CD14-positive monocyte (primary cell): ENCODE results near the gene VGF. TPM values are rescaled to one million over a fixed set of nuclear protein-coding genes. Genes with fewer than 3 reads are reported as not detected.
A peak's percentile ranks its signal among the peaks of the same experiment; 100 is the strongest.
"Not testable (repeated sequence)": the region's sequence is repeated elsewhere in the genome, so short reads cannot be mapped to it uniquely, and the experiment has no call there.

ENCODE experiments used
- DNase-seq, 3 donors: peaks; one replicate each; pipeline ENCODE4 v3.0.0-alpha.2; 2011 to 2022
- H2AFZ ChIP-seq: 2 replicates; pipeline ENCODE4 v1.6.0; 2012; ENCODE audit warnings: mild to moderate bottlenecking, low read depth, low read length, inconsistent platforms; ENCODE audit not compliant: insufficient read depth, poor library complexity, severe bottlenecking
- H3K27ac ChIP-seq, 2 donors: 1 replicate in 1 of 2; 2 replicates in 1 of 2; pipeline ENCODE4 v1.5.1; 2012 to 2013; ENCODE audit warnings: low read length in 2 of 2, control low read depth in 1 of 2, inconsistent platforms in 1 of 2, low read depth in 1 of 2, mild to moderate bottlenecking in 1 of 2
- H3K27me3 ChIP-seq, 2 donors: one replicate each; pipeline versions ENCODE4 v1.6.0 to v1.6.1; 2011 to 2013; ENCODE audit warnings: low read length in 2 of 2; ENCODE audit not compliant: control insufficient read depth in 2 of 2, insufficient read depth in 2 of 2
- H3K36me3 ChIP-seq, 2 donors: replicated peaks in 1 of 2; 1 replicate in 1 of 2; 2 replicates in 1 of 2; pipeline versions ENCODE4 v1.5.1 to v1.6.1; 2012 to 2013; ENCODE audit warnings: low read length in 2 of 2, control low read depth in 1 of 2, inconsistent platforms in 1 of 2, mild to moderate bottlenecking in 1 of 2; ENCODE audit not compliant: insufficient read depth in 2 of 2, control insufficient read depth in 1 of 2
- H3K4me1 ChIP-seq, 2 donors: 1 replicate in 1 of 2; 2 replicates in 1 of 2; pipeline versions ENCODE4 v1.5.1 to v1.6.1; 2012 to 2013; ENCODE audit warnings: low read length in 2 of 2, control low read depth in 1 of 2, inconsistent platforms in 1 of 2, mild to moderate bottlenecking in 1 of 2, moderate library complexity in 1 of 2; ENCODE audit not compliant: insufficient read depth in 2 of 2, control insufficient read depth in 1 of 2
- H3K4me2 ChIP-seq: replicated peaks from 2 replicates; pipeline ENCODE3; 2012; ENCODE audit warnings: low read length, moderate library complexity, mild to moderate bottlenecking; ENCODE audit not compliant: poor library complexity, severe bottlenecking; ENCODE audit errors: extremely low read depth
- H3K4me3 ChIP-seq, 3 experiments: fragments of 200-600 bp in 1 of 3; sonication (generic) in 1 of 3; replicated peaks in 1 of 3; 1 replicate in 2 of 3; 2 replicates in 1 of 3; pipeline ENCODE4 v1.5.1; 2011 to 2013; ENCODE audit warnings: low read length in 3 of 3, mild to moderate bottlenecking in 3 of 3, control low read depth in 2 of 3, low read depth in 2 of 3, inconsistent platforms in 1 of 3, moderate library complexity in 1 of 3
- H3K79me2 ChIP-seq: 2 replicates; pipeline ENCODE4 v1.6.0; 2012; ENCODE audit warnings: mild to moderate bottlenecking, control low read depth, inconsistent platforms, low read length, moderate library complexity; ENCODE audit not compliant: insufficient read depth
- H3K9ac ChIP-seq: 2 replicates; pipeline ENCODE4 v1.6.0; 2017; ENCODE audit warnings: low read length, mild to moderate bottlenecking; ENCODE audit not compliant: insufficient read depth, poor library complexity, severe bottlenecking
- H3K9me3 ChIP-seq, 2 donors: replicated peaks in 1 of 2; 1 replicate in 1 of 2; 2 replicates in 1 of 2; pipeline versions ENCODE4 v1.5.1 to v1.6.1; 2012 to 2013; ENCODE audit warnings: low read length in 2 of 2, control low read depth in 1 of 2; ENCODE audit not compliant: control insufficient read depth in 1 of 2, insufficient read depth in 1 of 2
- H4K20me1 ChIP-seq: 2 replicates; pipeline ENCODE4 v1.6.0; 2012; ENCODE audit warnings: mild to moderate bottlenecking, low read length, control low read depth, moderate library complexity; ENCODE audit not compliant: insufficient read depth
- H3K27ac Mint-ChIP-seq, 7 donors: one replicate each; pipeline ENCODE4 v1.8.0; 2020; ENCODE audit warnings: mild to moderate bottlenecking in 7 of 7, mixed read lengths in 7 of 7, moderate library complexity in 6 of 7, inconsistent platforms in 2 of 7
- H3K27me3 Mint-ChIP-seq, 3 donors: one replicate each; pipeline ENCODE4 v1.8.0; 2021 to 2022; ENCODE audit warnings: low read depth in 3 of 3, mild to moderate bottlenecking in 3 of 3, mixed read lengths in 3 of 3, moderate library complexity in 3 of 3, inconsistent platforms in 1 of 3
- H3K36me3 Mint-ChIP-seq, 2 donors: one replicate each; pipeline ENCODE4 v1.8.0; 2020; ENCODE audit warnings: mixed read lengths in 2 of 2, inconsistent platforms in 1 of 2, mild to moderate bottlenecking in 1 of 2
- H3K4me1 Mint-ChIP-seq: one replicate; pipeline ENCODE4 v1.8.0; 2020; ENCODE audit warnings: mild to moderate bottlenecking, mixed read lengths
- H3K4me3 Mint-ChIP-seq, 2 donors: one replicate each; pipeline ENCODE4 v1.8.0; 2020; ENCODE audit warnings: mild to moderate bottlenecking in 2 of 2, mixed read lengths in 2 of 2, moderate library complexity in 1 of 2
- H3K9me3 Mint-ChIP-seq, 7 donors: one replicate each; pipeline ENCODE4 v1.8.0; 2020 to 2022; ENCODE audit warnings: mixed read lengths in 7 of 7, mild to moderate bottlenecking in 6 of 7, moderate library complexity in 6 of 7, inconsistent platforms in 2 of 7
- WGBS: methylation state at CpG from one replicate; pipeline ENCODE4 v1.1.5; 2013; ENCODE audit warnings: missing lambda C conversion rate; ENCODE audit not compliant: insufficient coverage; 5-methylcytosine and 5-hydroxymethylcytosine counted together
- intact Hi-C, 2 donors: fragments of 100-400 bp; cut with micrococcal nuclease; formaldehyde crosslinking; loops; one replicate each; pipeline versions ENCODE4 v1.15.0 to v1.15.1; 2023
- polyA plus RNA-seq, 3 donors: library from polyadenylated mRNA; depleted of rRNA in 1 of 3; unstranded in 2 of 3; stranded (reverse) in 1 of 3; fragments of 300-500 nt in 2 of 3; fragments of >200 nt in 1 of 3; fragmentation: Illumina TruSeq in 2 of 3; gene quantifications; 1 replicate in 2 of 3; 2 replicates in 1 of 3; pipeline ENCODE4 v1.2.3, GENCODE V29; 2012 to 2021
- small RNA-seq: library from RNA; depleted of rRNA; stranded (forward); fragments of <200 nt; gene quantifications from one replicate; pipeline ENCODE3, GENCODE V24; 2012; ENCODE audit warnings: low read depth; ENCODE audit not compliant: insufficient read length
- TF ChIP-seq, protein P1 (sequence below): fragments of 200-600 bp; IDR thresholded peaks from one replicate; pipeline ENCODE4 v1.8.0; 2022; ENCODE audit warnings: antibody characterized with exemption, mild to moderate bottlenecking

Gene VGF
- polyA plus RNA-seq, 3 donors: not detected

DNA sequence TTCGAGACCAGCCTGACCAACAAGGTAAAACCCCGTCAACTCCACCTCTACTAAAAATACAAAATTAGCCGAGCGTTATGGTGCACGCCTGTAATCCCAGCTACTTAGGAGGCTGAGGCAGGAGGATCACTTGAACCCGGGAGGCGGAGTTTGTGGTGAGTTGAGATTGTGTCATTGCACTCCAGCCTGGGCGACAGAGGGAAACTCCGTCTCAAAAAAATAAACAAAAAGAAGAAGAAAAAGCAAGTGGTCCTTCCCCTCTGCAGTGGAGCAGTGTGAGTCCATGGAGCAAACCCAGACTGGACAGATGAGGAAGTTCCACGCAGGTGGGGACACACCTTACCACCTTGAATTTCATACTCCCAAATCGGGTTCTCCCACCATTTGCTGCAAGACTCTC lies 51.5 kb downstream of the VGF start:
- H3K9me3 ChIP-seq: no peaks in the 10 kb centered on the region
- no peak overlapping the region for H3K27ac Mint-ChIP-seq
- H3K4me3 Mint-ChIP-seq: no peak overlapping the region
- H4K20me1 ChIP-seq: no peaks in the 10 kb centered on the region
- no peak overlapping the region for H2AFZ ChIP-seq
- no peaks in the 10 kb centered on the region for H3K79me2 ChIP-seq
- H3K4me3 ChIP-seq: no peak overlapping the region
- no peaks in the 10 kb centered on the region for H3K9me3 Mint-ChIP-seq
- H3K27ac ChIP-seq: no peak overlapping the region
- H3K36me3 ChIP-seq: no peaks in the 10 kb centered on the region
- peaks cover under 1 to 1% of the 10 kb centered on the region in 2 donors for H3K4me1 ChIP-seq
- intact Hi-C loops: no loop called here
- peak in 1 of 3 donors; percentile 35 for DNase-seq
- H3K4me1 Mint-ChIP-seq: no peaks in the 10 kb centered on the region
- no peaks in the 10 kb centered on the region for H3K36me3 Mint-ChIP-seq
- H3K27me3 ChIP-seq: no peaks in the 10 kb centered on the region
- H3K27me3 Mint-ChIP-seq: peaks cover 2 to 10% (median 10%) of the 10 kb centered on the region in 3 donors
- H3K9ac ChIP-seq: no peak overlapping the region
- 0% methylated on average over 1 of the region's 11 CpGs for WGBS
- no peak overlapping the region for H3K4me2 ChIP-seq
- TF ChIP-seq, protein P1, sequence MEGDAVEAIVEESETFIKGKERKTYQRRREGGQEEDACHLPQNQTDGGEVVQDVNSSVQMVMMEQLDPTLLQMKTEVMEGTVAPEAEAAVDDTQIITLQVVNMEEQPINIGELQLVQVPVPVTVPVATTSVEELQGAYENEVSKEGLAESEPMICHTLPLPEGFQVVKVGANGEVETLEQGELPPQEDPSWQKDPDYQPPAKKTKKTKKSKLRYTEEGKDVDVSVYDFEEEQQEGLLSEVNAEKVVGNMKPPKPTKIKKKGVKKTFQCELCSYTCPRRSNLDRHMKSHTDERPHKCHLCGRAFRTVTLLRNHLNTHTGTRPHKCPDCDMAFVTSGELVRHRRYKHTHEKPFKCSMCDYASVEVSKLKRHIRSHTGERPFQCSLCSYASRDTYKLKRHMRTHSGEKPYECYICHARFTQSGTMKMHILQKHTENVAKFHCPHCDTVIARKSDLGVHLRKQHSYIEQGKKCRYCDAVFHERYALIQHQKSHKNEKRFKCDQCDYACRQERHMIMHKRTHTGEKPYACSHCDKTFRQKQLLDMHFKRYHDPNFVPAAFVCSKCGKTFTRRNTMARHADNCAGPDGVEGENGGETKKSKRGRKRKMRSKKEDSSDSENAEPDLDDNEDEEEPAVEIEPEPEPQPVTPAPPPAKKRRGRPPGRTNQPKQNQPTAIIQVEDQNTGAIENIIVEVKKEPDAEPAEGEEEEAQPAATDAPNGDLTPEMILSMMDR: no peak

DNA sequence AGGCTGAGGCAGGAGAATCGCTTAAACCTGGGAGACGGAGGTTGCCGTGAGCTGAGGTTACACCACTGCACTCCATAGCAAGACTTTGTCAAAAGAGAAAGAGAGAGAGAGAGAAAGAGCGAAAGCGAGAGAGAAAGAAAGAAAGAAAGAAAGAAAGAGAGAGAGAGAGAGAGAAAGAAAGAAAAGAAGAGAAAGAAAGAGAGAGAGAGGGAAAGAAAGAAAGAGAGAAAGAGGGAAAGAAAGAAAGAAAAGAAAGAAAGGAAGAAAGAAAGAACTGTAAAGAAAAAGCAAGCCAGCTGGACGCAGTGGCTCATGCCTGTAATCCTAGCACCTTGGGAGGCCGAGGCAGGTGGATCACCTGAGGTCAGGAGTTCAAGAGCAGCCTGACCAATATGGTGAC lies 52.2 kb downstream of the VGF start:
- intact Hi-C loops, H3K4me1 Mint-ChIP-seq, H3K36me3 ChIP-seq, H3K4me3 Mint-ChIP-seq, H3K79me2 ChIP-seq, H3K27me3 ChIP-seq, H3K9me3 Mint-ChIP-seq, H3K4me3 ChIP-seq, DNase-seq, H3K4me1 ChIP-seq, H3K36me3 Mint-ChIP-seq, H3K4me2 ChIP-seq, H3K9ac ChIP-seq, H3K27ac Mint-ChIP-seq, H3K27ac ChIP-seq, H3K9me3 ChIP-seq, H2AFZ ChIP-seq, H4K20me1 ChIP-seq: not testable (repeated sequence)
- peaks cover 2 to 13% (median 8%) of the 10 kb centered on the region in 3 donors for H3K27me3 Mint-ChIP-seq
- WGBS: 100% methylated on average over 5 of the region's 7 CpGs

Small RNA genes lying within 50 kb of the gene (small RNA-seq; reads per million reads assigned to genes)
- gene MIR4653: not detected

Other genes starting within 250 kb of the VGF start
- not detected for gene MUC3A, start 216.0 kb downstream of the VGF start, polyA plus RNA-seq
- gene MUC12, start 196.0 kb downstream of the VGF start, polyA plus RNA-seq: under 1 TPM in 1 of 3 donors, not detected in 2; 0.44 TPM
- gene MUC17, start 145.5 kb downstream of the VGF start, polyA plus RNA-seq: not detected
- 1 to 10 TPM in 2 of 3 donors, under 1 TPM in 1; 0.66 to 9.4 (median 1.2) TPM for gene TRIM56, start 80.1 kb downstream of the VGF start, polyA plus RNA-seq
- gene SERPINE1, start 38.5 kb downstream of the VGF start, polyA plus RNA-seq: under 1 TPM; 0.07 to 0.21 (median 0.16) TPM
- 10 to 100 TPM; 10.1 to 21.3 (median 10.9) TPM for gene AP1S1, start 11.1 kb downstream of the VGF start, polyA plus RNA-seq
- not detected for gene NAT16, start 14.7 kb upstream of the VGF start, polyA plus RNA-seq
- gene MOGAT3, start 35.5 kb upstream of the VGF start, polyA plus RNA-seq: not detected
- gene PLOD3, start 52.0 kb upstream of the VGF start, polyA plus RNA-seq: 10 to 100 TPM; 26.9 to 70.1 (median 28.1) TPM
- 100 to 1,000 TPM in 1 of 3 donors, 10 to 100 TPM in 2; 29.3 to 109 (median 74.9) TPM for gene ZNHIT1, start 52.6 kb upstream of the VGF start, polyA plus RNA-seq
- gene CLDN15, start 72.2 kb upstream of the VGF start, polyA plus RNA-seq: 10 to 100 TPM in 1 of 3 donors, not detected in 2; 19.3 TPM
- gene FIS1, start 79.5 kb upstream of the VGF start, polyA plus RNA-seq: 100 to 1,000 TPM; 152 to 198 (median 195) TPM
- 1 to 10 TPM in 1 of 3 donors, under 1 TPM in 2; 0.59 to 1.5 (median 0.87) TPM for gene IFT22, start 156.2 kb upstream of the VGF start, polyA plus RNA-seq
- not detected for gene COL26A1, start 197.3 kb upstream of the VGF start, polyA plus RNA-seq